NCI-H2081 (cell line): Measurements from ENCODE around the gene C16orf90.
"Not testable (repeated sequence)": the region's sequence is repeated elsewhere in the genome, so short reads cannot be mapped to it uniquely, and the experiment has no call there.

Experiments
- DNase-seq, 2 experiments: peaks; one replicate each; lab custom pipeline; 2025; lab: John Stamatoyannopoulos, UW

The C16orf90 gene

DNA sequence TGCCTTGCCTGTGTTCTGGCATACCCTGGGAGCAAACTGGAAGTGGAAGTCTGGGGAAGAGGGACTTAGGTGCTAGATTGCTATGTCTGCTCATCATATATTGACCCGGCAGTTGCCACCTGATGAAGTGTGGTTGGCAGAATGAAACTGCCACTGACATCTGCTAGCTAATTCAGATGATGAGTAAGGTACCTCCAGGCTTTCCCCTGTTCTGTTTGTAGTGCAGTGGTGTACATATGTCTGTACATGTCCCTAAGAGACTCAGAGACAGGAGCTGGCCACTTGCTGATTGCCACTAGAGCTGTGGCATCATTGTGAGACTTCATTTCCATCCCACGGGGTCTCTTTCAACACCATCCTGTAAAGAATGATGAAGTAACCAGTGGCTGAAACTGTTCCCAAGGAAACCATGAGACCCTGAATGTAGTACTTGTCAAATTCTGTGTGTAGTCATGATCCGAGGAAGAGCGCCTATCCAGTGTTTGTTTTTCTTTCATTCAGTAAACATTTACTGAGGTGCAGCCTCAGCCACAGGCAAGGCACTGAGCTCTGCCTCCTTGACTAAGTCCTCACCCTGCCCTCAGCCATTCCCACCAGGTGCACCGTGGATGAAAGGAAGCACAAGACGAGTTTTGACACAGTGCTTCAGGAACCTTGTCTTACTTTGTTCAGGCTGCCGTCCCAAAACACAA is 18.7 kb upstream of the C16orf90 start:
- no peak for DNase-seq

DNA sequence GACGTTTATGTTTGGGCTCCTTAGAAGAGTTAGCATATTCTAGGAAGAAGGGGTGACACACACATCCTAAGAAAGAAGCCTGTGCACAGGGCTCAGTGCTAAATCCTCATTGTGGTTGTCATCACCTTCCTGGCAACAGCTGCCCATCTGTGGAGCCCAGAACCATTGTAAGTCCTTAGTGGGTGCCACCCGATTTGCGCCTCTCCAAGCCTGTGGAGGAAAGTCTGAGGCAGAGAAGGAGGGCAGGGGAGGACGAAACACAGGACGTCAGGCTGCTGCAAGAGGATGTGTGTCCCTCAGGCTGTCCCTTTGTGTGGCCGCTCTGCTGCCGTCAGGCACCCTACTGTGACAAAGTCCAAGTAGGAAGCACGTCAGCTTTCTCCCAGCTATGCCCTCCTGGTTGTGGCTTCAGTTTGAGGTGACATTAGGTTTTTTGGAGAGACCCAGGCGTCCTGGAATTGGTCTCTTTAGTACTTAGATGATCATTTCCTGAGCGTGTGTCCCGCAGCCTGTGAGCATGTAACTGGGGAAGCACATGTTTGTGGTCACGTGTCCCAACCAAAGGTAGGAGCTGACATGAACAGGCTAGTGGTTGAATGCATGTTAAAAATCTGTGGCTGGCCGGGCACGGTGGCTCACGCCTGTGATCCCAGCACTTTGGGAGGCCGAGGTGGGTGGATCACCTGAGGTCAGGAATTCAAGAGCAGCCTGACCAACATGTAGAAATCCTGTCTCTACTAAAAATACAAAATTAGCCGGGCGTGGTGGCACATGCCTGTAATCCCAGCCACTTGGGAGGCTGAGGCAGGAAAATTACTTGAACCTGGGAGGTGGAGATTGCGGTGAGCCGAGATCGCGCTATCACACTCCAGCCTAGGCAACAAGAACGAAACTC is 16.2 kb upstream of the C16orf90 start:
- DNase-seq = no peak

DNA sequence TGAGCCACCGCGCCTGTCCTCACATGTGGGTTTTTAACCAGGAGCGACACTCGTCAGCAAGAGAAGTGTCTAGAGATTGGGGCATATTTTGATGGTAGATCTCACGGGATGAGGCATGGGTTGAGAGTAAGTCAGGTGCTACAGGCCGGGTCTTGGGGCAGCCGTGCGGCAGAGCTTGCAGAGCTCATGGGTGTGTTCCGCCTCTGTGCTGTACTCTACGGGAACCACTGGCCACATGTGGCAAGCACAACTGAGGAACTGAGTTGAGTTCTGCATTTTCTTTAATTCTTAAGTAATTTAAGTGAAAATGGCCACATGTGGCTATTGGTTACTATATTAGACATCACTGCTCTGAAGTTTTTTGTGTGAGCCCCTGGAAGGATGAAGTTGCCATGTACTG is 15.1 kb upstream of the C16orf90 start:
- no peak for DNase-seq

DNA sequence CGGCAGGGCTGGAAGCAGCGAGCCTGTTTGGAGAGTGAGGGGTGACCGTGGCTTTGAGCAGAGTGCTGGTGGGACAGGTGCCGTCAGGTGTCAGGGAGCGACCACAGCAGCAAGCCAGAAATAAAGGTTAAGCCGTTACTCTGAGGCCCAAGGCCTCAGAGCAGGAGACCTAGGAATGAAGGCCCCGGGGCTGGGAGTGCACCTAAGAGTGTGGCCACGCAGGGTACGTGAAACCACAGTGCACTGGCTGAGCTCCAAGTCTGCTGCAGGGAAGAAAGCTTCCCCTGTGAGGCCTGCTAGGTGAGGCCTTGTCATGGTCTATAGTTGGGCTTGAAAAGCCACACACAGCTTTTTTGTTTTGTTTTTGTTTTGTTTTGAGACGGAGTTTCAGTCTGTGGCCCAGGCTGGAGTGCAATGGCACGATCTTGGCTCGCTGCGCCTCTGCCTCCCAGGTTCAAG is 14.2 kb upstream of the C16orf90 start:
- DNase-seq = no peak

DNA sequence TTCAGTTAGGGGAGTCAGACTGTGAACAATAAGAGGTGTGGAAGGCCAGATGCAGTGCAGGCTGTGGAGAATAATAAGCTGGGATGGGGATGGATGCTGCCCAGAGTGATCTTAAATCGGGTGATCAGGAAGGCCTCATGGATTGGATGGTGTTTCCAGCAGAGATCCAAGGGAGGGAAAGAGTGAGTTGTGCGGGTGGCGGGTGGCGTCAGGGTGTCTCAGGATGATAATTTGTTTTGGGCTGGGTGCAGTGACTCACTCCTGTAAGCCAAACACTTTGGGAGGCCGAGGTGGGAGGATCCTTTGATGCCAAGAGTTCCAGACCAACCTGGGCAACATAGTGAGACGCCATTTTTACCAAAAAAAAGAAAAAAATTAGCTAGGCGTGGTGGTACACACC is 13.4 kb upstream of the C16orf90 start:
- no peak for DNase-seq

DNA sequence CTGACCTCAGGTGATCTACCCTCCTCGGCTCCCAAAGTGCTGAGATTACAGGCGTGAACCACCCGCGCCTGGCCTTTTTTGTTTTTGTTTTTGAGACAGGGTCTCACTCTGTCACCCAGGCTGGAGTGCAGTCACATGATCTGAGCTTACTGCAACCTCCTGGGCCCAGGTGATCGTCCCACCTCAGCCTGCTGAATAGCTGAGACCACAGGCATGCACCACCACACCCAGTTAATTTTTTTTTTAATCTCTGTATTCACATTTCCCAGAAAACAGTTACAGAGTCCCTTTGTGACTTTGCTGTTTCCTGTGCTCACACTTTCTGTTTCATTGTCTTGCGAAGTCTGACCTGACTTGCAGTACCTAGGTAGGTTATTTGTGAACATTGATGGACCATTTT is 8.2 kb upstream of the C16orf90 start:
- no peak for DNase-seq

DNA sequence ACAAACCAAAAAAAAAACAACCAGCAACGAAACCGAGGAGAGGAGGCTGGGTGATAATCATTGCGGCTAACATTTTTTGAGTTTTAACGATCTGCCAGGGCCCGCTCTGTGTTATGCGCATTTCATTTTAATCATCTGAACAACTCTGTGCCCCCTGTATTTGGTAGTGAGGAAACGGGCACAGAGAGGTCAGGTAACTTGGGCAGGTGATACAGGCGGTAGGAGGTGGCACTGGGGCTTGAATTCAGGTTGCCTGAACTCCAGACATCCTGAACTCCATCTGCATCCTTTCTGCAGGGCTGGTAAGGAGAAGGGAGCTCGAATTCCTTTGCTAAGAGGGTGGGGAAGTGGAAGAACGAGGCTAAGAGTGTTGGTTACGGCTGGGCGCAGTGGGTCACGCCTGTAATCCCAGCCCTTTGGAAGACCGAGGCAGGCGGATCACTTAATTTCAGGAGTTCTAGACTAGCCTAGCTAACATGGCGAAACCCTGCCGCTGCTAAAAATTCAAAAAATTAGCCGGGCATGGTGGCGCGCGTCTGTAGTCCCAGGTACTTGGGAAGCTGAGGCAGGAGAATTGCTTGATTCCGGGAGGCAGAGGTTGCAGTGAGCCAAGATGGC is 6.6 kb upstream of the C16orf90 start:
- no peak for DNase-seq

DNA sequence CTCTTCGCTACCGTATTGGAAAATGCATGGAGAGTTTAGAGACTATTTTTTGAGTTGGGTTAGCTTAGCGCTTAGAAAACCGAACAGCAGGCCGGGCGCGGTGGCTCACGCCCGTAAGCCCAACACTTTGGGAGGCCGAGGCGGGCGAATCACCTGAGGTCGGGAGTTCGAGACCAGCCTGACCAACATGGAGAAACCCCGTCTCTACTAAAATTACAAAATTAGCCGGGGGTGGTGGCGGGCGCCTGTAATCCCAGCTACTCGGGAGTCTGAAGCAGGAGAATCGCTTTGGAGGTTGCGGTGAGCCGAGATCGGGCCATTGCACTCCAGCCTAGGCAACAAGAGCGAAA is 6.1 kb upstream of the C16orf90 start:
- DNase-seq = not testable (repeated sequence)

DNA sequence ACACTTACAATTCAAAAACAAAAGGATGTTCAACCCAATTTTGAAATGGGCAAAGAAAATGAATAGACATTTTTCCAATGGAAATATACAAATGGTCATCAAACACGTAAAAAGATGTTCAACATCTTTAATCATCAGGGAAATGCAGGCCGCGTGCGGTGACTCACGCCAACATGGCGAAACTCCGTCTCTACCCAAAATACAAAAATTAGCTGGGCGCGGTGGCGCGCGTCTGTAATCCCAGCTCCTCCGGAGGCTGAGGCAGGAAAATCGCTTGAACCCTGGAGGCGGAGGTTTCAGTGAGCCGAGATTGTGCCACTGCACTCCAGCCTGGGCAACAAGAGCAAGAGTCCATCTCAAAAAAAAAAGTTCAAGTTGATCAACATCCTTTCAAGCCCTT is 3.7 kb upstream of the C16orf90 start:
- no peak for DNase-seq

DNA sequence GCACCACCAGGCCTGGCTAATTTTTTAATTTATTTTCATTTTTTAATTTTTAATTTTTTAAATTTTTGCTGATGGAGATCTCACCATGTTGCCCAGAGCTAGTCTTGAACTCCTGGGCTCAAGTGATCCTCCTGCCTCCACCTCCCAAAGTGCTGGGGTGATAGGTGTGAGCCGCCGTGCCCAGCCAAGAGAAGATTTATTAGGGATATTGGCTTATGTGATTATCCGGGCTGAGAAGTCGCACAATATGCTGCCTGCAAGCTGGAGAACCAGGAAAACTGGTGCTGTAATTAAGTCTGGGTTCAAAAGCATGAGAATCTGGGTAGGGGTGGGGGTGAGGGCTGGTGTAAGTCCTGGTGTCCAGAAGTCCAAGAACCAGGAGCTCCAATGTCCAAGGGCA is 2.5 kb upstream of the C16orf90 start:
- no peak for DNase-seq

DNA sequence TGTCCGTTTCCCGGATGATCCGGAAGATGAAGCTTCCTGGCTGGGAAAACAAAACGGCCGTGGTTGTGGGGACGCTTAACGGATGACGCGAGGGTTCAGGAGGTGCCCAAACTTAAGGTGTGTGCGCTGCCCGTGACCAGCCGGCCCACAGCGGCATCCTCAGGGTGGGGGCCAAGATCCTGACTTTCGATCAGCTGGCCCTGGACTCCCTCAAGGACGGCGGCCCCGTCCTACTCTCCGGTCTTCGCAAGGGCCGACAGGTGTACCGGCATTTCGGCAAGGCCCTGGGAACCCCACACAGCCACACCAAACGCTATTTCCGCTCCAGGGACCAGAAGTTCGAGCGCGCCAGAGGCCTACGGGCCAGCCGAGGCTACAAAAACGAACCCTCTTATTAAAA is 1.1 kb upstream of the C16orf90 start:
- DNase-seq = no peak

DNA sequence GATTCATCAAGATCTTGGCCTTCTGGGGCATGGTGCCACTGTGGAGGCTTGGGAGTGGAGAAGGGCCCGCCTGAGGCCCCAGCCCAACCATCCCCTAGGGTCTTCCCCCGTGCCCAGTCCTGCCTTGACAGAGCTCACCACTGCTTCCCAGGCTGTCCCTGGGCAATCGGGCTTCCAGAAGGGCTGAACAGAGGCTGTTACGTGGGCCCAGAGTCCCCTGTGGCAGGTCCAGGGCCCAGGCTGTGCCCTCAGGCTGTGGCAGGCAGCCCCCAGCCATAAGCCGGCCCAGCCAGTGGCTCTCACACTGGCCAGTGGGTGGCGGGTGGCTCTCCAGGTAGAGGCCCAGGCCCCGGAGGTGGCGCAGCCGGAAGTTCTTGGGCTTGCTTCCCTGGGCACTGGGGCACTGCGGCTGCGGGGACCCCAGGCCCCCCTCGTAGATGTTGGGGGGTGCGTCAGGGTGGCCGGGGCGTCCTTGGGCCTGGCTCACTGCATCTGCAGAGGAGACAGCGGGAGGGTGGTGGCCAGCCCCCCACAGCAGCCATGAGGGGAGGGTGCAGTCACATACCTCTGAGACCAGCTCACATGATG is 809 bp downstream of the C16orf90 start:
- no peak for DNase-seq

DNA sequence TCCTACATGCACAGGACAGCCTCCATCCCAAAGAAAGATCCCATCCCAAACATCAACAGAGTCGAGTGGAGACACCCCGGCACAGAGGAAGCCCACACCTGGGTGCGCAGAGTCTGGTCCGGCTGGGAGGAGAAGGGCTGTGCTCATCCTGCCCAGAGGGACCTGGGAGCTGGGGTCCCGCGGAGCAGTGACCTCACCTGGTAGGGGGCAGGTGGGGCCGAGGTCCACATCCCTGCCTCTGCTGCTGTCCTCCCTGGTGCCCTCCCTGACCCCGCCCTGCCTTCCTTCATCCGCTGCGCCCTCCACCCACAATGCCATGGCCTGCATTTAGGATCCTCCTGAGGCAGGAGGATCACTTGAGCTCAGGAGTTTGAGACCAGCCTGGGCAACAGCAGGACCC is 2.9 kb downstream of the C16orf90 start:
- no peak for DNase-seq

DNA sequence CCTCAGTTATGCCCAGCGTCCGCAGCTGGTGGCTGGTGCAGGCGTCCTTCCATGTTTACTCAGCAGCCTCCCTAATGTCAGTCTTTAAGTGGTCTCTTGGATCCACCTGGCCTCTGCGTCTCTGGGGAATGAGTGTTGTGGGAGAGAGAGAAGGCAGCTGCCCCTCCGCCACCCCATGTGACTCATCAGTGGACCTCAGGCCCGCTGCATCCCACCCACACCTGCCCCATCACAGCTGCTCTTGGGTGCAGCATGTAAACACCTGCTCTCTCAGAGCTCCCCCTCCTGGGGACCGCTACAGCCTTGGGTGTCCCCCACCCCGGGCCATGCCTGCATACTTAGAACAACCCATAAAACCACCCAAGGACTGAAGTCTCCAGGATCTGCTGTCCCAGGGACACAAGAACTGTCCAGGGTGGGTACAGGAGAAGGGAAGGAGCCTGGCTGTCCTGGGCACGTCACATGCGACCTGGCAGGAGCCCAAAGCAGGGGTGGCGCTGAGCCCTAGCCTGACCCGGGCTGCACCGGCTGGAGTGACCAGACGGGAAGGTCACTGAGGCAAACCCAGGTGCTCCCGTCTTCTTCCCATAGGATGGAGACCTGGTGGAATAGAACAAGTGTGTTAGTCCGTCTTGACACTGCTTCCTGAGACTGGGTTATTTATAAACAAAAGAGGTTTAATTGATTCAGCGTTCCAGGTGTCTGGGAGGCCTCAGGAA is 4.2 kb downstream of the C16orf90 start:
- DNase-seq = peak in 1 of 2 experiments; percentile 36

DNA sequence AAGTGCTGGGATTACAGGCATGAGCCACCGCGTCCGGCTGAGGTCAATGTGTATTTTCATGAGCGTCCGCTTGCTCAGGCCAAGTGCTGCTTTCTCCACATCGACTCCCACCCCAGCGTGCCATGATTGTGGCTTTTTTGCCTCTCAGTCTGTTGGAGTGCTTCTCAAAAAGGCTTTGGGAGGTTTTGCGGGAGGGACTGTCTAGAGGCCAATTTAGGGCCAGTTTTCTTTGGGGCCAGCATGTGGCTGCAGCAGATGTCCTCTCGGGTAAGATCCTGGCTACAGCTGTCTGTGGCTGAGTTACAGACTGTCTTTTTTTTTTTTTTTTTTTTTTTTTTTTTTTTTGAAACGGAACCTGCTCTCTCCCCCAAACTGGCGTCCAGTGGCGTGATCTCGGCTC is 6.5 kb downstream of the C16orf90 start:
- DNase-seq = no peak

DNA sequence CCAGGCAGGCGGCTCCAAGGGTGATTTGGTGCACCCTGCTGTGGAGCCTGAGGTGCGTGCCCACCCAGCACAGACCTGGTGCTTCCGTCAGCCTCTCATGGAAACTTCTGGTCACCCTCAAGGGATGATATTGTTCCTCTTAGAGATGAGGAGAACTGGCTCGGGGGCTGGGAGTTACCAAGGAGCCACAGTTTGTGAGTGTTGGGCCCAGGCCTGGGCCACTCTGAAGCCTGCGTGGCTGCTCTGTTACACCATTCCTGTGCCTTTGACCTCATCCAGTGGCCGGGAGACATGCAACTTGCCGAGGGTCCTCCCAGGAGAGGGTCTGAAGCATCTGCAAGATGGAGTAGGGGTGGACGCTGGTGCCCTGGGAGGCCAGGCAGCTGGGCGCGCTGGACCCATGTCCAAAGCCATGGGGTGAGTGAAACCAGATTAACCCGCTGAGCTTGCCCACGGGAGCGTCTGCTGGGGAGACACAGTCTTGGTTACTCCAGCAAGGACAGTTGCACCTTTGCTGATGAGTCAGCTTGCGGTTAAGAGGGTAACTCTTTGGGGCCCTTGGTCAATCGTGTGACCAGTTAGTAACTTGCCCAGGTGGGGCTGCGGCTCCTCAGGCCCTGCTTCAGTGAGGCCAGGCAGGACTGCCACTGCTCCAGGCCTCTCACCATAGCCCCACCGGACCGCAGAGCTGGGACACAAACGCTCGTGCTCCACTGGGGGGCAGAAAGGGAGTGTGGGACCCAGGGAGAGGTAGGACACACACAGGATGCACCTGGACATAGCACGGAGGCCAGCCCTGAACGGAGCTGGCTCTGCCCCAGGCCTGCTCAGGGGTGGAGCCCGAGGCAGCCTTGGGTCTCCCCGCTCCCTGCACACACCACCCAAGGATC is 7.5 kb downstream of the C16orf90 start:
- DNase-seq = no peak

DNA sequence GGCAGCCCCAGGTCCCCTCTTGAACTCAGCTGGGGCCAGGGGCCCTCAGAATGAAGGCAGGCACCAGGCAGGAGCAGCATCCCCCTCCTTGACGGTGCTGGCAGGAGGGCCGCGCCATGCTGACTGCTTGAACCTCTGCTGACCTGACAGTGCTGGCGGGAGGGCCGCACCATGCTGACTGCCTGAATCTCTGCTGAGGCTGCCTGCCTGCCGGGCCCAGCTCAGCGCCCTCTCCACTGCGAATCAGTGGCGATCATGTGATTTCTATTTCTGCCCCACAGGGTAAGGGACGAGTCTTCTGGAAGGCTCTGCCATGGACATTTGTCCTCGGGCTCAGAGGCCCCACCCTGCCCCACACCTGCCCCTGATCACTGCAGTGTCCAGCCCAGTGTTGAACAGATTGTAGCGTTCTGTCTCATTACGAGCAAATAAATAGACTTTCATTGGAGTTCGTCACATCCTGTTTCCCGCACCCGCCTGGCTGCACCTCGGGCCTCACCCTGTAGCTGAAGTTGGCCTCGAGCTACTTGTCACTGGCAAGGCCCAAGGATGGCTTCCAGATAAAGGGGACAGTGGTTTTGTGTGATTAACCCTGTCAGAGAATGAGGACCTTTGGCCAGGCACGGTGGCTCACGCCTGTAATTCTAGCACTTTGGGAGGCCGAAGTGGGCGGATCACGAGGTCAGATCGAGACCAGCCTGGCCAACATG is 8.6 kb downstream of the C16orf90 start:
- DNase-seq = no peak

DNA sequence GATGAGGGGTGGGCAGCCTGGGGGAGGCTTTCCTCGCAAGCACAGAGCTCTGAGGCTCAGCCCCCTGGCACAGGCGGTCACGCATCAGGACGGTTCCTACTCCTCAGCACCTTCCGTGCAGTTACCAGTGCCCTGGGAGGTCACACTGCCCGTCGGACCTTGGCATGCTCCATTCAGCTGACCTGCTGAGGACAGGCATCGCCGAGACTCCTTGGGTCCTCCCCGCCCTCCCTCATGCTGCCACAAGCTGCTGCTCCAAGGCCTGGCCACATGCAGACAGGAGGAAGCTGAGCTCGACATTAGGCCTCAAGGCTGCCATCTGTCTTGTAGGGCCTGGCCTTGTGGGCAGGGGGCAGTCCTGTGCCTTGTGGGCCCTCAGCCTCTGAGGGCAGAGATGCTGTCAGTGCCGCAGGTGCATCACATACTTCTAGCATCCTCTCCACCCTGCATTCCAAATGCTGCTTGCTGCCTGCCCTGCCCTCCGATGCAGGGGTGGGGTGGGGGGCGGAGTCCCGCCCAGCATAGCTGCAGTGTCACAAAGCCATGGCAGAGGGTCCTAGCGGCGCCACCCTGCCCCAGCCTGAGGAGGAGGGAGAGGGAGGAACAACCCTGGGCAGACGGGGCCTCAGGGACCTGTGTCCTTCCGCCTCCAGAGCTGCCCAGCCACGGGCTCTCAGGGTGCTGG is 9.3 kb downstream of the C16orf90 start:
- no peak for DNase-seq

DNA sequence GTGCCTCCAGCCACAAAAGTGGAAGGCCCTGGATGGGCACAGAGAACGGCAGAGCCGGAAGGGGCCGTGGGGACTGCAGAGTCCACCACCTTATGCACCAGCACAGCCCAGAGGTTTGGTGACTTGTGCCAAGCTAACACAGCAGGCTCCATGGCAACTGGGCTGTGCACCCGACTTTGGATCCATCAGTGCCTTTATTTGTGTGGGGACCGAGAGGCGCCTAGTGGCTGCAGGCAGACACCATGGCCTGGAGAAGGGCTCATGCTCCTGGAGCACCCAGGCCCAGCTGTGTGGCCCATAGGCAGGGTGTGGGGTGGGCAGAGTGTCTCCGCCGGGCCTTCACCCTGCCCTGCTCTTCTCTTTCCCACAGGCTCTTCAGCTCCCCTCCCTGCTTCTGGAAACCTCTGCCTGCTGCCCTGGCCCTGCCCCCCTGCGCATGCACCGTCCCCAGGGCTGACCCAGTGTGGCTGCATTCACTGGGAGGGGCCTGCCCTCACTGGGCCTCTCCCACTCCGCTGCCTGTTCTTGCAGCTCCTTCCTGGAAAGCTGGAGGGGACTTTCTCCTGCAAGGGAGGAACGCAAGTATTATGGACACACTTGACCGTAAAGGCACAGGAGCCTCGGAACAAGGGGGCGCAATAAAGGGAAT is 10.1 kb downstream of the C16orf90 start:
- no peak for DNase-seq
